Measurements from ENCODE around the gene FANCD2.

FANCD2 gene

GRCh38 chr3:10149226-10149625, 123.0 kb downstream of the FANCD2 start:
- DNase-seq (ENCODE audit: low read depth, low spot score), result no peak
- H3K4me3 ChIP-seq (ENCODE audit: low read length), result no peak overlapping the region

GRCh38 chr3:10150987-10151386, 124.8 kb downstream of the FANCD2 start:
- no peak for DNase-seq (ENCODE audit: low read depth, low spot score)
- H3K4me3 ChIP-seq (ENCODE audit: low read length), result no peak overlapping the region
